Lung (tissue), 12 donors: Measurements from ENCODE around the gene SMPX. TPM values are rescaled to one million over a fixed set of nuclear protein-coding genes. Genes with fewer than 3 reads are reported as not detected.
A peak's percentile ranks its signal among the peaks of the same experiment; 100 is the strongest.

Experiments
- ATAC-seq: fragments of 200-7000 bp; cut with Tn5 transposase; one replicate; pipeline ENCODE4 v1.9.1; 2020; ENCODE audit warnings: moderate number of reproducible peaks; ENCODE audit not compliant: insufficient read depth, low FRiP score
- DNase-seq, 3 donors: peaks; one replicate each; pipeline ENCODE4 v3.0.0-alpha.2; 2013 to 2017
- H3K27ac ChIP-seq, 2 donors: one replicate each; pipeline ENCODE4 v1.5.1; 2013; ENCODE audit warnings: mild to moderate bottlenecking in 2 of 2, moderate library complexity in 2 of 2, control low read depth in 1 of 2, inconsistent platforms in 1 of 2, low read depth in 1 of 2, low read length in 1 of 2
- H3K27me3 ChIP-seq, 3 donors: one replicate each; pipeline ENCODE4 v1.5.1; 2013; ENCODE audit warnings: low read length in 2 of 3; ENCODE audit not compliant: control insufficient read depth in 3 of 3, insufficient read depth in 3 of 3
- H3K36me3 ChIP-seq, 4 donors: one replicate each; pipeline ENCODE4 v1.5.1; 2013; ENCODE audit warnings: low read length in 4 of 4, mild to moderate bottlenecking in 1 of 4, moderate library complexity in 1 of 4; ENCODE audit not compliant: control insufficient read depth in 4 of 4, insufficient read depth in 4 of 4
- H3K4me1 ChIP-seq, 5 donors: one replicate each; pipeline ENCODE4 v1.5.1; 2013; ENCODE audit warnings: low read length in 5 of 5, mild to moderate bottlenecking in 2 of 5, moderate library complexity in 1 of 5; ENCODE audit not compliant: control insufficient read depth in 5 of 5, insufficient read depth in 5 of 5
- H3K4me3 ChIP-seq: one replicate; pipeline ENCODE4 v1.5.1; 2013; ENCODE audit warnings: mild to moderate bottlenecking, control low read depth, moderate library complexity
- H3K9ac ChIP-seq, 2 donors: one replicate each; pipeline ENCODE4 v1.5.1; 2013; ENCODE audit warnings: low read length in 2 of 2, control low read depth in 1 of 2; ENCODE audit not compliant: insufficient read depth in 1 of 2
- H3K9me3 ChIP-seq, 4 donors: one replicate each; pipeline ENCODE4 v1.5.1; 2013; ENCODE audit warnings: low read length in 3 of 4, mild to moderate bottlenecking in 1 of 4, moderate library complexity in 1 of 4; ENCODE audit not compliant: control insufficient read depth in 4 of 4, insufficient read depth in 3 of 4
- CTCF ChIP-seq: IDR thresholded peaks from 2 replicates; pipeline ENCODE4 v1.5.1; 2012; ENCODE audit warnings: mild to moderate bottlenecking; ENCODE audit errors: control extremely low read depth, extremely low read depth
- WGBS, 2 donors: extraction: QIAGEN DNeasy Blood & Tissue Kit; methylation state at CpG; one replicate each; pipeline ENCODE4 v1.1.7; 2013; 5-methylcytosine and 5-hydroxymethylcytosine counted together
- polyA plus RNA-seq, 2 donors: library from polyadenylated mRNA; stranded (reverse); fragments of 200-250 nt; gene quantifications; one replicate each; pipeline ENCODE4 v1.2.1, GENCODE V29; 2013
- total RNA-seq, 2 donors: library from RNA; depleted of rRNA in 1 of 2; stranded (reverse); fragments of >200 nt in 1 of 2; gene quantifications; one replicate each; pipeline ENCODE4 v1.2.1, GENCODE V29; 2014 to 2021
- donor health status: control.
- donor health status: control.
- donor health status: Bipolar disorder and iron deficiency.
- donor health status: healthy.
- donor health status: DM: yes; HTN: yes; CAD: no.

SMPX gene
- total and polyA plus RNA-seq, 4 donors: 0.08 to 2.3 TPM; not detected in 2

GRCh38 chrX:21691512-21692018 lies 66.4 kb downstream of the SMPX start:
- Histone ChIP-seq H3K4me3 (no peak overlapping the region), H3K9ac (no peak overlapping the region), H3K27ac (no peak overlapping the region), H3K4me1 (no peaks in the 10 kb centered on the region), H3K27me3 (peaks cover 0 to 5% (median 3%) of the 10 kb centered on the region in 3 donors), H3K9me3 (no peaks in the 10 kb centered on the region), H3K36me3 (no peaks in the 10 kb centered on the region)
- TF ChIP-seq CTCF: no peak
- 73 to 87% methylated on average over 3 of the region's 3 CpGs for WGBS, 2 donors
- DNase-seq (no peak), ATAC-seq (no peak)

- H3K27ac ChIP-seq: no peak overlapping the region
- 59 to 82% methylated on average over 1 of the region's 1 CpG for WGBS, 2 donors
These were observed 74.0 kb downstream of the SMPX start for GRCh38 chrX:21683941-21684340.

GRCh38 chrX:21678048-21678612 lies 79.8 kb downstream of the SMPX start:
- H3K27ac ChIP-seq: no peak overlapping the region
- no peaks in the 10 kb centered on the region for H3K4me1 ChIP-seq
- no peak for TF ChIP-seq CTCF
- DNase-seq: no peak
- WGBS, 2 donors: 50 to 70% methylated on average over 4 of the region's 4 CpGs
- H3K36me3 ChIP-seq: no peaks in the 10 kb centered on the region
- ATAC-seq: no peak
- peaks cover 0 to 2% (median 0%) of the 10 kb centered on the region in 4 donors for H3K9me3 ChIP-seq
- no peak overlapping the region for H3K4me3 ChIP-seq
- peaks cover 0 to 14% (median 6%) of the 10 kb centered on the region in 3 donors for H3K27me3 ChIP-seq
- no peak overlapping the region for H3K9ac ChIP-seq

More at GRCh38 chrX:21683941-21684340, 74.0 kb downstream of the SMPX start:
- Histone ChIP-seq H3K27me3 (peaks cover 0 to 5% (median 5%) of the 10 kb centered on the region in 3 donors), H3K4me3 (no peak overlapping the region), H3K36me3 (no peaks in the 10 kb centered on the region), H3K9ac (no peak overlapping the region), H3K4me1 (no peaks in the 10 kb centered on the region), H3K9me3 (peaks cover 0 to 2% (median 0%) of the 10 kb centered on the region in 4 donors)
- TF ChIP-seq CTCF: no peak
- ATAC-seq (no peak), DNase-seq (peak in 2 of 3 donors; percentile 25 to 49)
